A673 (cell line): ENCODE data around the gene SERPINA4. TPM values are rescaled to one million over a fixed set of nuclear protein-coding genes. Genes with fewer than 3 reads are reported as not detected.

Experiments
- BruUV-seq: library from RNA; stranded (reverse); fragments of 400-500 nt; replicated peaks from 2 replicates; lab custom pipeline; 2021; lab: Mats Ljungman, UMichigan
- CTCF ChIA-PET: fragments of 300-600 bp; sonication (Branson Sonifier 250); formaldehyde crosslinking; loops from one replicate; lab custom pipeline; 2022; ENCODE audit warnings: antibody characterized with exemption; lab: Charles Lee
- POLR2A ChIA-PET: fragments of 300-600 bp; sonication (Branson Sonifier 250); formaldehyde crosslinking; loops from one replicate; lab custom pipeline; 2022; ENCODE audit warnings: antibody characterized with exemption; ENCODE audit not compliant: low non-redundant PET; lab: Charles Lee
- DNase-seq: peaks from one replicate; pipeline ENCODE4 v3.0.0-alpha.2; 2015; ENCODE audit warnings: low spot score
- H3K27ac ChIP-seq: fragments of 200-600 bp; sonication (generic); 2 replicates; pipeline ENCODE4 v1.5.1; 2016; ENCODE audit warnings: mixed run types, low read depth, mild to moderate bottlenecking, mixed read lengths, antibody characterized with exemption, low read length; ENCODE audit not compliant: poor library complexity, severe bottlenecking
- H3K27me3 ChIP-seq: fragments of 200-600 bp; sonication (generic); replicated peaks from 2 replicates; pipeline ENCODE4 v1.6.1; 2017; ENCODE audit warnings: mixed run types, low read depth, mild to moderate bottlenecking, mixed read lengths, antibody characterized with exemption, low read length; ENCODE audit not compliant: insufficient read depth, poor library complexity
- H3K36me3 ChIP-seq: fragments of 200-600 bp; sonication (generic); 2 replicates; pipeline ENCODE4 v1.6.1; 2016; ENCODE audit warnings: mixed run types, mild to moderate bottlenecking, mixed read lengths, antibody characterized with exemption, low read length; ENCODE audit not compliant: insufficient read depth, poor library complexity, severe bottlenecking
- H3K4me1 ChIP-seq: fragments of 200-600 bp; sonication (generic); 2 replicates; pipeline ENCODE4 v1.6.1; 2017; ENCODE audit warnings: mixed run types, mild to moderate bottlenecking, mixed read lengths, antibody characterized with exemption, low read length; ENCODE audit not compliant: insufficient read depth, poor library complexity, severe bottlenecking
- H3K4me3 ChIP-seq: fragments of 200-600 bp; sonication (generic); 2 replicates; pipeline ENCODE4 v1.5.1; 2016; ENCODE audit warnings: low read depth, mixed run types, mild to moderate bottlenecking, mixed read lengths, low read length; ENCODE audit not compliant: poor library complexity, severe bottlenecking
- H3K9me3 ChIP-seq: fragments of 200-600 bp; sonication (generic); 2 replicates; pipeline ENCODE4 v1.6.1; 2016; ENCODE audit warnings: mixed run types, low read depth, mild to moderate bottlenecking, mixed read lengths, antibody characterized with exemption, low read length; ENCODE audit not compliant: poor library complexity, severe bottlenecking
- CTCF ChIP-seq: fragments of 300-800, 200-600 bp; sonication (generic); conservative IDR thresholded peaks from 2 replicates; pipeline ENCODE4 v1.5.1; 2017; ENCODE audit warnings: low read depth, mild to moderate bottlenecking, antibody characterized with exemption, low read length, moderate library complexity, mixed read lengths
- EZH2 ChIP-seq: fragments of 200-600 bp; sonication (generic); IDR thresholded peaks from 2 replicates; pipeline ENCODE4 v1.6.1; 2017; ENCODE audit warnings: borderline replicate concordance, low read depth, mild to moderate bottlenecking, mixed read lengths, antibody characterized with exemption, low read length; ENCODE audit not compliant: poor library complexity, severe bottlenecking
- intact Hi-C: fragments of 100-400 bp; cut with micrococcal nuclease; formaldehyde crosslinking; loops from one replicate; pipeline ENCODE4 v1.10.0; 2022; ENCODE audit not compliant: unreplicated experiment
- total RNA-seq: library from RNA; stranded (reverse); gene quantifications from 2 replicates; pipeline ENCODE4 v1.2.3, GENCODE V29; 2021

SERPINA4 gene
- total RNA-seq, 1 experiment from 2014 or later: not detected

GRCh38 chr14:94568186-94568585, 6.9 kb downstream of the SERPINA4 start:
- no peak overlapping the region for H3K27ac ChIP-seq
- no peaks in the 10 kb centered on the region for H3K36me3 ChIP-seq
- H3K4me3 ChIP-seq: no peak overlapping the region
- no peaks in the 10 kb centered on the region for H3K9me3 ChIP-seq
- no peaks in the 10 kb centered on the region for H3K4me1 ChIP-seq
- intact Hi-C loops: no loop called here
- POLR2A ChIA-PET: no interaction called here
- BruUV-seq: no TSS peak
- DNase-seq: no peak
- TF ChIP-seq EZH2 (no peak), CTCF (no peak)
- CTCF ChIA-PET: no interaction called here
- no peaks in the 10 kb centered on the region for H3K27me3 ChIP-seq

- H3K27ac ChIP-seq: no peak overlapping the region
- H3K4me1 ChIP-seq: no peaks in the 10 kb centered on the region
- BruUV-seq: no TSS peak
- intact Hi-C loops: no loop called here
- TF ChIP-seq EZH2 (no peak), CTCF (no peak)
- no peaks in the 10 kb centered on the region for H3K36me3 ChIP-seq
- ChIA-PET POLR2A (no interaction called here), CTCF (no interaction called here)
- DNase-seq: no peak
- no peak overlapping the region for H3K4me3 ChIP-seq
- H3K9me3 ChIP-seq: no peaks in the 10 kb centered on the region
- no peaks in the 10 kb centered on the region for H3K27me3 ChIP-seq
These were observed 8.2 kb downstream of the SERPINA4 start for GRCh38 chr14:94569381-94570001.

- no TSS peak for BruUV-seq
- intact Hi-C loops: no loop called here
These were observed 8.8 kb downstream of the SERPINA4 start for GRCh38 chr14:94570002-94570400.

More at GRCh38 chr14:94570002-94570400, 8.8 kb downstream of the SERPINA4 start:
- no peaks in the 10 kb centered on the region for H3K4me1 ChIP-seq
- TF ChIP-seq EZH2: no peak
- no peak for TF ChIP-seq CTCF
- DNase-seq: no peak
- no peaks in the 10 kb centered on the region for H3K36me3 ChIP-seq
- H3K4me3 ChIP-seq: no peak overlapping the region
- ChIA-PET CTCF (no interaction called here), POLR2A (no interaction called here)
- no peaks in the 10 kb centered on the region for H3K27me3 ChIP-seq
- H3K27ac ChIP-seq: no peak overlapping the region
- no peaks in the 10 kb centered on the region for H3K9me3 ChIP-seq
